ENCODE results near the gene OR2H2.

Gene OR2H2

GRCh38 chr6:29566856-29567255 lies 18.1 kb upstream of the OR2H2 start:
- no peak for ATAC-seq
- TF ChIP-seq ARNTL (CRISPR knock-in tag; IDR thresholded peaks at IDR 0.05; ENCODE audit: borderline replicate concordance, low read depth) (no peak), CSRNP3 (CRISPR knock-in tag; IDR thresholded peaks at IDR 0.05) (no peak), PPARA (CRISPR knock-in tag; IDR thresholded peaks at IDR 0.05; ENCODE audit: borderline replicate concordance) (no peak), CSDC2 (CRISPR knock-in tag; IDR thresholded peaks at IDR 0.05) (no peak), ZFP3 (CRISPR knock-in tag; IDR thresholded peaks at IDR 0.05) (no peak), GLIS3 (CRISPR knock-in tag; IDR thresholded peaks at IDR 0.05) (no peak), TSHZ2 (CRISPR knock-in tag; IDR thresholded peaks at IDR 0.05) (no peak)

- no peak for ATAC-seq
- TF ChIP-seq OSR1 (CRISPR knock-in tag; IDR thresholded peaks at IDR 0.05) (no peak), GLIS3 (CRISPR knock-in tag; IDR thresholded peaks at IDR 0.05) (no peak), CREB5 (CRISPR knock-in tag; IDR thresholded peaks at IDR 0.05; ENCODE audit: low read depth) (no peak), ZC3H10 (CRISPR knock-in tag; IDR thresholded peaks at IDR 0.05) (no peak), CSRNP3 (CRISPR knock-in tag; IDR thresholded peaks at IDR 0.05) (no peak), RARB (CRISPR knock-in tag; IDR thresholded peaks at IDR 0.05) (no peak), TSHZ2 (CRISPR knock-in tag; IDR thresholded peaks at IDR 0.05) (no peak), ZNF8 (CRISPR knock-in tag; IDR thresholded peaks at IDR 0.05) (no peak), ARNTL (CRISPR knock-in tag; IDR thresholded peaks at IDR 0.05; ENCODE audit: borderline replicate concordance, low read depth) (no peak), ESRRG (CRISPR knock-in tag; IDR thresholded peaks at IDR 0.05) (no peak), POU6F1 (CRISPR knock-in tag; IDR thresholded peaks at IDR 0.05; ENCODE audit: borderline replicate concordance, low read depth) (no peak), TCF4 (CRISPR knock-in tag; IDR thresholded peaks at IDR 0.05; ENCODE audit: borderline replicate concordance) (no peak), BACH2 (CRISPR knock-in tag; IDR thresholded peaks at IDR 0.05; ENCODE audit: borderline replicate concordance) (no peak), TOX (CRISPR knock-in tag; IDR thresholded peaks at IDR 0.05; ENCODE audit: borderline replicate concordance) (no peak), ZFP30 (CRISPR knock-in tag; IDR thresholded peaks at IDR 0.05) (no peak), SNAI2 (CRISPR knock-in tag; IDR thresholded peaks at IDR 0.05) (no peak), ZNF70 (CRISPR knock-in tag; IDR thresholded peaks at IDR 0.05) (no peak), PPARA (CRISPR knock-in tag; IDR thresholded peaks at IDR 0.05; ENCODE audit: borderline replicate concordance) (no peak), ISL1 (CRISPR knock-in tag; IDR thresholded peaks at IDR 0.05) (no peak)
Measured at GRCh38 chr6:29567541-29567940, 17.4 kb upstream of the OR2H2 start.
